GM21390 (cell line): ENCODE results near the gene FYN.

Experiments used
- ATAC-seq: cut with Tn5 transposase; IDR thresholded peaks from one replicate; pipeline ENCODE4 v1.9.1; 2021; ENCODE audit not compliant: unreplicated experiment

FYN gene

GRCh38 chr6:111884068-111884467 is 10.8 kb upstream of the FYN start:
- no peak for ATAC-seq

GRCh38 chr6:111880181-111880888 is 7.1 kb upstream of the FYN start:
- ATAC-seq, result no peak

GRCh38 chr6:111875741-111876140 is 2.5 kb upstream of the FYN start:
- ATAC-seq, result no peak

GRCh38 chr6:111874025-111874415 is 768 bp upstream of the FYN start:
- ATAC-seq, result no peak

- peak; percentile 20 for ATAC-seq
These were observed 663 bp downstream of the FYN start for GRCh38 chr6:111872401-111873177.

- no peak for ATAC-seq
These were observed 1.4 kb downstream of the FYN start for GRCh38 chr6:111871725-111872400.

- ATAC-seq, result no peak
These were observed 2.0 kb downstream of the FYN start for GRCh38 chr6:111871207-111871606.

- ATAC-seq, result no peak
These were observed 2.5 kb downstream of the FYN start for GRCh38 chr6:111870742-111871064.

- ATAC-seq, result no peak
These were observed 3.1 kb downstream of the FYN start for GRCh38 chr6:111870051-111870741.

- no peak for ATAC-seq
These were observed 6.4 kb downstream of the FYN start for GRCh38 chr6:111866857-111867256.

GRCh38 chr6:111865909-111866546 is 7.2 kb downstream of the FYN start:
- ATAC-seq, result no peak

GRCh38 chr6:111865049-111865585 is 8.1 kb downstream of the FYN start:
- no peak for ATAC-seq

- no peak for ATAC-seq
These were observed 8.9 kb downstream of the FYN start for GRCh38 chr6:111864138-111865048.

- ATAC-seq, result no peak
These were observed 10.5 kb downstream of the FYN start for GRCh38 chr6:111862741-111863140.

- ATAC-seq, result no peak
These were observed 10.9 kb downstream of the FYN start for GRCh38 chr6:111862314-111862713.

- no peak for ATAC-seq
These were observed 11.8 kb downstream of the FYN start for GRCh38 chr6:111861431-111861885.

- ATAC-seq, result no peak
These were observed 14.9 kb downstream of the FYN start for GRCh38 chr6:111858347-111858746.

- no peak for ATAC-seq
These were observed 15.4 kb downstream of the FYN start for GRCh38 chr6:111857674-111858337.

- ATAC-seq, result no peak
These were observed 17.5 kb downstream of the FYN start for GRCh38 chr6:111855753-111856152.
